Endometrium (tissue), 2 donors: Measurements from ENCODE around the gene GPAT3.
"Not testable (repeated sequence)": the region's sequence is repeated elsewhere in the genome, so short reads cannot be mapped to it uniquely, and the experiment has no call there.

ENCODE experiments used
- FAIRE-seq: peaks from 2 replicates; lab custom pipeline; 2012; peaks lifted over from hg19 to GRCh38; lab: Jason Lieb, UNC
- donor health status: control.
- donor health status: control.

The GPAT3 gene

GRCh38 chr4:83535520-83536361 lies at the start of gene GPAT3:
Gene GPAT3, plus strand, starts transcription at chr4:83536108. Its CDS starts 515 bp downstream, at chr4:83536623.
- FAIRE-seq, result no peak

- FAIRE-seq, result no peak
Observed at GRCh38 chr4:83486457-83487129, 49.3 kb upstream of the GPAT3 start.

- FAIRE-seq, result no peak
Observed at GRCh38 chr4:83489711-83490326, 46.1 kb upstream of the GPAT3 start.

- FAIRE-seq, result peak; percentile 82
Observed at GRCh38 chr4:83490876-83491450, 44.9 kb upstream of the GPAT3 start.

GRCh38 chr4:83496085-83496917 lies 39.6 kb upstream of the GPAT3 start:
- FAIRE-seq, result not testable (repeated sequence)

GRCh38 chr4:83498187-83498586 lies 37.7 kb upstream of the GPAT3 start:
- no peak for FAIRE-seq

GRCh38 chr4:83501671-83502070 lies 34.2 kb upstream of the GPAT3 start:
- FAIRE-seq, result not testable (repeated sequence)

- FAIRE-seq, result no peak
Observed at GRCh38 chr4:83503974-83504373, 31.9 kb upstream of the GPAT3 start.

GRCh38 chr4:83504503-83504902 lies 31.4 kb upstream of the GPAT3 start:
- FAIRE-seq, result no peak

- FAIRE-seq, result no peak
Observed at GRCh38 chr4:83504996-83505395, 30.9 kb upstream of the GPAT3 start.

- not testable (repeated sequence) for FAIRE-seq
Observed at GRCh38 chr4:83509156-83509585, 26.7 kb upstream of the GPAT3 start.

- FAIRE-seq, result no peak
Observed at GRCh38 chr4:83510442-83510841, 25.5 kb upstream of the GPAT3 start.

GRCh38 chr4:83516042-83516772 lies 19.7 kb upstream of the GPAT3 start:
- FAIRE-seq, result no peak

- no peak for FAIRE-seq
Observed at GRCh38 chr4:83522239-83522638, 13.7 kb upstream of the GPAT3 start.

- FAIRE-seq, result no peak
Observed at GRCh38 chr4:83527671-83528070, 8.2 kb upstream of the GPAT3 start.

GRCh38 chr4:83536362-83537272 lies 709 bp downstream of the GPAT3 start:
- FAIRE-seq, result no peak

GRCh38 chr4:83542225-83542624 lies 6.3 kb downstream of the GPAT3 start:
- no peak for FAIRE-seq

- no peak for FAIRE-seq
Observed at GRCh38 chr4:83546786-83547185, 10.9 kb downstream of the GPAT3 start.

GRCh38 chr4:83548151-83548905 lies 12.4 kb downstream of the GPAT3 start:
- FAIRE-seq, result no peak
